Peyer's patch (tissue), 4 donors: ENCODE measurements around the gene CDK10.

ENCODE experiments used
- CTCF ChIP-seq, 6 experiments: fragments of 450-650 bp in 4 of 6; fragments of 200-600 bp in 2 of 6; sonication (generic) in 1 of 6; IDR thresholded peaks; one replicate each; pipeline ENCODE4 v1.5.1; 2017 to 2019; ENCODE audit warnings: antibody characterized with exemption in 6 of 6, mild to moderate bottlenecking in 3 of 6, moderate library complexity in 1 of 6
- POLR2A ChIP-seq, 2 donors: fragments of 450-650 bp; IDR thresholded peaks; one replicate each; pipeline ENCODE4 v1.5.1; 2017; ENCODE audit warnings: antibody characterized with exemption in 2 of 2, mild to moderate bottlenecking in 2 of 2, moderate library complexity in 2 of 2

- TF ChIP-seq CTCF (IDR thresholded peaks at IDR 0.05) (no peak), POLR2A (IDR thresholded peaks at IDR 0.05) (no peak)
Measured at GRCh38 chr16:89730610-89731234, 44.2 kb downstream of the CDK10 start.
